Measurements from ENCODE around the gene NR4A1. TPM values are rescaled to one million over a fixed set of nuclear protein-coding genes. Genes with fewer than 3 reads are reported as not detected.
"Not testable (repeated sequence)": the region's sequence is repeated elsewhere in the genome, so short reads cannot be mapped to it uniquely, and the experiment has no call there.

Gene NR4A1
- total and polyA plus RNA-seq, 2 of the 13 experiments (the other 11 are each of a cell fraction or from before 2014, with no cell fraction given), result 5.7 to 15.2 TPM

GRCh38 chr12:52097045-52097666 is 45.9 kb downstream of the NR4A1 start (continued):
- TF ChIP-seq GPBP1L1 (CRISPR knock-in tag; IDR thresholded peaks at IDR 0.05), result no peak
- no peak for TF ChIP-seq MTF2 (CRISPR knock-in tag; IDR thresholded peaks at IDR 0.05; ENCODE audit: borderline replicate concordance)
- TF ChIP-seq, protein P1, sequence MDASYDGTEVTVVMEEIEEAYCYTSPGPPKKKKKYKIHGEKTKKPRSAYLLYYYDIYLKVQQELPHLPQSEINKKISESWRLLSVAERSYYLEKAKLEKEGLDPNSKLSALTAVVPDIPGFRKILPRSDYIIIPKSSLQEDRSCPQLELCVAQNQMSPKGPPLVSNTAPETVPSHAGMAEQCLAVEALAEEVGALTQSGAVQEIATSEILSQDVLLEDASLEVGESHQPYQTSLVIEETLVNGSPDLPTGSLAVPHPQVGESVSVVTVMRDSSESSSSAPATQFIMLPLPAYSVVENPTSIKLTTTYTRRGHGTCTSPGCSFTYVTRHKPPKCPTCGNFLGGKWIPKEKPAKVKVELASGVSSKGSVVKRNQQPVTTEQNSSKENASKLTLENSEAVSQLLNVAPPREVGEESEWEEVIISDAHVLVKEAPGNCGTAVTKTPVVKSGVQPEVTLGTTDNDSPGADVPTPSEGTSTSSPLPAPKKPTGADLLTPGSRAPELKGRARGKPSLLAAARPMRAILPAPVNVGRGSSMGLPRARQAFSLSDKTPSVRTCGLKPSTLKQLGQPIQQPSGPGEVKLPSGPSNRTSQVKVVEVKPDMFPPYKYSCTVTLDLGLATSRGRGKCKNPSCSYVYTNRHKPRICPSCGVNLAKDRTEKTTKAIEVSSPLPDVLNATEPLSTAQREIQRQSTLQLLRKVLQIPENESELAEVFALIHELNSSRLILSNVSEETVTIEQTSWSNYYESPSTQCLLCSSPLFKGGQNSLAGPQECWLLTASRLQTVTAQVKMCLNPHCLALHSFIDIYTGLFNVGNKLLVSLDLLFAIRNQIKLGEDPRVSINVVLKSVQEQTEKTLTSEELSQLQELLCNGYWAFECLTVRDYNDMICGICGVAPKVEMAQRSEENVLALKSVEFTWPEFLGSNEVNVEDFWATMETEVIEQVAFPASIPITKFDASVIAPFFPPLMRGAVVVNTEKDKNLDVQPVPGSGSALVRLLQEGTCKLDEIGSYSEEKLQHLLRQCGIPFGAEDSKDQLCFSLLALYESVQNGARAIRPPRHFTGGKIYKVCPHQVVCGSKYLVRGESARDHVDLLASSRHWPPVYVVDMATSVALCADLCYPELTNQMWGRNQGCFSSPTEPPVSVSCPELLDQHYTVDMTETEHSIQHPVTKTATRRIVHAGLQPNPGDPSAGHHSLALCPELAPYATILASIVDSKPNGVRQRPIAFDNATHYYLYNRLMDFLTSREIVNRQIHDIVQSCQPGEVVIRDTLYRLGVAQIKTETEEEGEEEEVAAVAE (CRISPR knock-in tag; IDR thresholded peaks at IDR 0.05; ENCODE audit: borderline replicate concordance), result no peak
- no peak for TF ChIP-seq IRF2 (CRISPR knock-in tag; IDR thresholded peaks at IDR 0.05)
- TF ChIP-seq, protein P2, sequence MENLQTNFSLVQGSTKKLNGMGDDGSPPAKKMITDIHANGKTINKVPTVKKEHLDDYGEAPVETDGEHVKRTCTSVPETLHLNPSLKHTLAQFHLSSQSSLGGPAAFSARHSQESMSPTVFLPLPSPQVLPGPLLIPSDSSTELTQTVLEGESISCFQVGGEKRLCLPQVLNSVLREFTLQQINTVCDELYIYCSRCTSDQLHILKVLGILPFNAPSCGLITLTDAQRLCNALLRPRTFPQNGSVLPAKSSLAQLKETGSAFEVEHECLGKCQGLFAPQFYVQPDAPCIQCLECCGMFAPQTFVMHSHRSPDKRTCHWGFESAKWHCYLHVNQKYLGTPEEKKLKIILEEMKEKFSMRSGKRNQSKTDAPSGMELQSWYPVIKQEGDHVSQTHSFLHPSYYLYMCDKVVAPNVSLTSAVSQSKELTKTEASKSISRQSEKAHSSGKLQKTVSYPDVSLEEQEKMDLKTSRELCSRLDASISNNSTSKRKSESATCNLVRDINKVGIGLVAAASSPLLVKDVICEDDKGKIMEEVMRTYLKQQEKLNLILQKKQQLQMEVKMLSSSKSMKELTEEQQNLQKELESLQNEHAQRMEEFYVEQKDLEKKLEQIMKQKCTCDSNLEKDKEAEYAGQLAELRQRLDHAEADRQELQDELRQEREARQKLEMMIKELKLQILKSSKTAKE (CRISPR knock-in tag; IDR thresholded peaks at IDR 0.05; ENCODE audit: borderline replicate concordance), result no peak
- TF ChIP-seq, protein P3, sequence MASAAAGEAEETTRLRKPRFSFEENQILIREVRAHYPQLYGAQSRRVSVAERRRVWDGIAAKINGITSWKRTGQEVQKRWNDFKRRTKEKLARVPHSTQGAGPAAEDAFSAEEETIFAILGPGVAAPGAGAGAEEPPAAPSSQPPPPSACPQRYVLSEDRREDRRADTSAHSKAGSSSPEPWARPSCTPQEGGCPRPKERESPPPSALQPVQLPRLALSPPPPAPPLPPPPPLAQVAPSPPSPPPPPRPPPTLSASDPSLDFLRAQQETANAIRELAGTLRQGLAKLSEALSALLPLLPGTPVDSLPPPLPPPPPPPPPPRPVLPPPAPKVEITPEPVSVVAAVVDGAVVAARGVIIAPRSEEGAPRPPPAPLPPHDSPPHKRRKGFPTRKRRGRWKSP (CRISPR knock-in tag; IDR thresholded peaks at IDR 0.05), result no peak
- TF ChIP-seq SP1 (IDR thresholded peaks at IDR 0.05), result no peak
- TF ChIP-seq SP1 (CRISPR knock-in tag; IDR thresholded peaks at IDR 0.05), result no peak
- TF ChIP-seq, protein P4, sequence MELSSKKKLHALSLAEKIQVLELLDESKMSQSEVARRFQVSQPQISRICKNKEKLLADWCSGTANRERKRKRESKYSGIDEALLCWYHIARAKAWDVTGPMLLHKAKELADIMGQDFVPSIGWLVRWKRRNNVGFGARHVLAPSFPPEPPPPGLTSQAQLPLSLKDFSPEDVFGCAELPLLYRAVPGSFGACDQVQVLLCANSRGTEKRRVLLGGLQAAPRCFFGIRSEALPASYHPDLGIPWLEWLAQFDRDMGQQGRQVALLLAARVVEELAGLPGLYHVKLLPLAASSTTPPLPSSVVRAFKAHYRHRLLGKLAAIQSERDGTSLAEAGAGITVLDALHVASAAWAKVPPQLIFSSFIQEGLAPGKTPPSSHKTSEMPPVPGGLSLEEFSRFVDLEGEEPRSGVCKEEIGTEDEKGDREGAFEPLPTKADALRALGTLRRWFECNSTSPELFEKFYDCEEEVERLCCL (CRISPR knock-in tag; IDR thresholded peaks at IDR 0.05; ENCODE audit: borderline replicate concordance), result no peak

DNA sequence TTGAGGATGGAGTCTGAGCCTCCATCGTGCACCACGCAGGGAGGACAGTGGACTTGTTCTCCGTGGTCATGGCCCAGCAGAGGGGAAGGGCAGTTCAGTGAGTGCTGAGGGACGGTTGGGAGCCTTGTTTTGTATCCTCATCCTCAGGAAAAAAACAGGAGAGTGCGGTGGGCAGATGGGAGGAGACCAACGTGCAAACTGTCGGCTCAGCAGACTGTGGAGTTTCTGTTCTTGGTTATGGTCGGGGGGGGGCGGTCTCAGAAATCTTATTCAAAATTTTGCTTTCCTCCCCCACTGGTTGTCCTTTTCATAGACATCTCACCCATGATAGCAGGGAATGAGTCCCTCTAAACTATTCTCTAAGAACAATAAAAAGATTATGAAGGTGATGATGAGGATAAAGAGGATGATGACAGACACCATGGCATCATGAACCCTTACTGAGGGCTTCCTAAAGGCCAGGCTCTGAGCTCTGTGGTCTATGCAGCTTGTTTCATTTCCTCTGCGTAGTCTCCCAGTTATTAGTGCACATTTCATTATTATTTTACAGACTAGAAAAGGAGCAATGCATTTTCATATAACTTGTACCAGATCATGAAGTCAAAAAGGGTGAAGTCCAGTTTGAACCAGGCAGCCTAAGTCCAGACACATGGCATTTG is 53.3 kb downstream of the NR4A1 start:
- FAIRE-seq; POLR2A ChIA-PET; in situ Hi-C loops (cut with HindIII; ENCODE audit: extremely low pct_ligation_motif_present, low pct_unique_long_range_greater_than_20kb): not testable (repeated sequence)

More for the DNA sequence above, 53.3 kb downstream of the NR4A1 start:
- intact Hi-C loops (cut with micrococcal nuclease; ENCODE audit: unreplicated experiment); H3K4me2 ChIP-seq (ENCODE audit: low read depth, low read length); H3K79me2 ChIP-seq (ENCODE audit: insufficient read depth, low read length); H3K4me1 ChIP-seq (ENCODE audit: insufficient read depth, low read length); H3K9me3 ChIP-seq (ENCODE audit: low read length); H3K36me3 ChIP-seq (replicated peaks in 1 of 2; ENCODE audit: control insufficient read depth in 1 of 2, insufficient read depth in 2 of 2, low read length in 2 of 2); H3K9ac ChIP-seq (ENCODE audit: insufficient read depth, low read depth, low read length); H3K27ac ChIP-seq (ENCODE audit: extremely low read length, insufficient read depth, low read length); ATAC-seq; BruUV-seq (replicated peaks); H3K27me3 ChIP-seq (ENCODE audit: control insufficient read depth in 1 of 2, insufficient read depth in 2 of 2, low read length in 2 of 2); H4K20me1 ChIP-seq (ENCODE audit: insufficient read depth, low read length); CTCF ChIA-PET (ENCODE audit: low intra/inter-chr PET ratio, low total read pairs); H3K4me3 ChIP-seq (replicated peaks in 1 of 3; ENCODE audit: insufficient read depth in 1 of 3, low read depth in 2 of 3, low read length in 3 of 3); H2AFZ ChIP-seq (ENCODE audit: low read length); DNase-seq (ENCODE audit: low spot score): not testable (repeated sequence)
- 87% methylated on average over 10 of the region's 10 CpGs for WGBS (ENCODE audit: low lambda C conversion rate)

Measured in HepG2 (cell line).